Measurements from ENCODE around the gene RAD51B.

DNA sequence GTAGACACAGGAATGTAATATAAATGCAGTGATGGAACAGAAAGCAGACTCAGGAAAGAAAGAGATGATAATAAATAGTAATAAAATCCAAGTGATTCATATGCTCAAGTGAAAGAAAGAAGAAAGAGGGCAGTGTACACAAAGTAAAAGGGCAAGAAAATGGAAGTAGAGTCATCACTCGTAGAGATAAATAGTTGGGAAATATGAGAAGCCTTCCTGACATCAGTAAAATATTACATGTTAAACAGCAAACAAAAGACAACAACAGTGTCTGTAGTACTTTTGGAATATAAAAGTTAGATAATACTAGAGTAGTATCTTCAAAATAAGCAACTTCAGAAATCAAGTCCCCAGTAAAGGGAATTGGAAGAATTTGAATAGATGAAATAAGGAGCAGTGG lies 412.3 kb downstream of the RAD51B start:
- TF ChIP-seq, protein P1, sequence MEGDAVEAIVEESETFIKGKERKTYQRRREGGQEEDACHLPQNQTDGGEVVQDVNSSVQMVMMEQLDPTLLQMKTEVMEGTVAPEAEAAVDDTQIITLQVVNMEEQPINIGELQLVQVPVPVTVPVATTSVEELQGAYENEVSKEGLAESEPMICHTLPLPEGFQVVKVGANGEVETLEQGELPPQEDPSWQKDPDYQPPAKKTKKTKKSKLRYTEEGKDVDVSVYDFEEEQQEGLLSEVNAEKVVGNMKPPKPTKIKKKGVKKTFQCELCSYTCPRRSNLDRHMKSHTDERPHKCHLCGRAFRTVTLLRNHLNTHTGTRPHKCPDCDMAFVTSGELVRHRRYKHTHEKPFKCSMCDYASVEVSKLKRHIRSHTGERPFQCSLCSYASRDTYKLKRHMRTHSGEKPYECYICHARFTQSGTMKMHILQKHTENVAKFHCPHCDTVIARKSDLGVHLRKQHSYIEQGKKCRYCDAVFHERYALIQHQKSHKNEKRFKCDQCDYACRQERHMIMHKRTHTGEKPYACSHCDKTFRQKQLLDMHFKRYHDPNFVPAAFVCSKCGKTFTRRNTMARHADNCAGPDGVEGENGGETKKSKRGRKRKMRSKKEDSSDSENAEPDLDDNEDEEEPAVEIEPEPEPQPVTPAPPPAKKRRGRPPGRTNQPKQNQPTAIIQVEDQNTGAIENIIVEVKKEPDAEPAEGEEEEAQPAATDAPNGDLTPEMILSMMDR (conservative IDR thresholded peaks at IDR 0.05) = no peak
- TF ChIP-seq ZFX (IDR thresholded peaks at IDR 0.05) = no peak

Data from C4-2B (cell line).